HCT116 (cell line): Measurements from ENCODE around the gene ELK4. TPM values are rescaled to one million over a fixed set of nuclear protein-coding genes. Genes with fewer than 3 reads are reported as not detected.
A peak's percentile ranks its signal among the peaks of the same experiment; 100 is the strongest.

Experiments
- ATAC-seq: fragments of 200-7000 bp; cut with Tn5 transposase; 2 replicates; pipeline ENCODE4 v1.9.1; 2020; ENCODE audit warnings: mild to moderate bottlenecking, moderate library complexity
- BruUV-seq: library from RNA; stranded (reverse); fragments of 400-500 nt; replicated peaks from 2 replicates; lab custom pipeline; 2021; lab: Mats Ljungman, UMichigan
- CTCF ChIA-PET: fragments of 300-600 bp; sonication (Branson Sonifier 250); formaldehyde crosslinking; loops from one replicate; lab custom pipeline; 2021; ENCODE audit warnings: antibody characterized with exemption; lab: Charles Lee
- POLR2A ChIA-PET: fragments of 300-600, 350-600 bp; sonication (Branson Sonifier 250); formaldehyde crosslinking; loops from one replicate; lab custom pipeline; 2021; ENCODE audit warnings: antibody characterized with exemption; lab: Charles Lee
- RAD21 ChIA-PET, 2 experiments: fragments of 300-600 bp; sonication (Branson Sonifier 250); formaldehyde crosslinking; loops; one replicate each; lab custom pipeline; 2023; ENCODE audit warnings: low total read pairs in 2 of 2; ENCODE audit not compliant: uncharacterized antibody in 2 of 2, unreplicated experiment in 2 of 2, low non-redundant PET in 1 of 2; lab: Charles Lee
- DNase-seq: peaks from one replicate; pipeline ENCODE4 v3.0.0-alpha.2; 2010; ENCODE audit warnings: low read depth, low spot score
- H2AFZ ChIP-seq: fragments of 200-600 bp; shearing (Covaris generic), sonication (generic); 2 replicates; pipeline ENCODE4 v1.6.1; 2017; ENCODE audit warnings: low read depth, mixed run types, mixed read lengths, antibody characterized with exemption, low read length; ENCODE audit not compliant: poor library complexity, severe bottlenecking
- H3K27ac ChIP-seq: 2 replicates; pipeline ENCODE4 v1.5.1; 2012; ENCODE audit warnings: low read depth, low read length
- H3K27me3 ChIP-seq: fragments of 200-600 bp; sonication (generic); 2 replicates; pipeline ENCODE4 v1.6.1; 2016; ENCODE audit warnings: mixed run types, low read length, mixed read lengths; ENCODE audit not compliant: insufficient read depth
- H3K36me3 ChIP-seq, 2 experiments: fragments of 200-500 bp in 1 of 2; fragments of 200-600 bp in 1 of 2; sonication (Bioruptor generic) in 1 of 2; sonication (generic) in 1 of 2; 2 replicates each; pipeline versions ENCODE4 v1.5.1 to v1.6.1; 2014 to 2016; ENCODE audit warnings: low read length in 2 of 2, inconsistent platforms in 1 of 2, mixed read lengths in 1 of 2, mixed run types in 1 of 2; ENCODE audit not compliant: insufficient read depth in 2 of 2, control insufficient read depth in 1 of 2
- H3K4me1 ChIP-seq, 2 experiments: fragments of 200-600 bp in 1 of 2; sonication (generic) in 1 of 2; 2 replicates each; pipeline versions ENCODE4 v1.5.1 to v1.6.1; 2012 to 2017; ENCODE audit warnings: low read length in 2 of 2, inconsistent platforms in 1 of 2, mild to moderate bottlenecking in 1 of 2, mixed read lengths in 1 of 2, mixed run types in 1 of 2, moderate library complexity in 1 of 2; ENCODE audit not compliant: insufficient read depth in 2 of 2, control insufficient read depth in 1 of 2
- H3K4me2 ChIP-seq: fragments of 200-600 bp; sonication (generic); 2 replicates; pipeline ENCODE4 v1.6.1; 2017; ENCODE audit warnings: mixed run types, low read length, mixed read lengths
- H3K4me3 ChIP-seq, 2 experiments: fragments of 200-600 bp in 1 of 2; sonication (generic) in 1 of 2; replicated peaks in 1 of 2; 2 replicates each; pipeline ENCODE4 v1.5.1; 2011 to 2016; ENCODE audit warnings: low read length in 2 of 2, control low read depth in 1 of 2, low read depth in 1 of 2, mild to moderate bottlenecking in 1 of 2, mixed read lengths in 1 of 2, mixed run types in 1 of 2
- H3K79me2 ChIP-seq: fragments of 200-600 bp; sonication (generic); 2 replicates; pipeline ENCODE4 v1.6.1; 2017; ENCODE audit warnings: mild to moderate bottlenecking, mixed run types, low read length, moderate library complexity, mixed read lengths; ENCODE audit not compliant: insufficient read depth
- H3K9ac ChIP-seq: fragments of 200-600 bp; sonication (generic); 2 replicates; pipeline ENCODE4 v1.6.1; 2016; ENCODE audit warnings: low read length, mixed read lengths
- H3K9me2 ChIP-seq: fragments of 200-600 bp; sonication (generic), shearing (Covaris generic); 2 replicates; pipeline ENCODE4 v1.6.1; 2017; ENCODE audit warnings: mixed run types, mild to moderate bottlenecking, moderate library complexity; ENCODE audit not compliant: insufficient read depth
- H3K9me3 ChIP-seq, 2 experiments: fragments of 200-500 bp in 1 of 2; fragments of 200-600 bp in 1 of 2; sonication (Bioruptor generic) in 1 of 2; sonication (generic) in 1 of 2; 2 replicates each; pipeline ENCODE4 v1.6.1; 2014 to 2017; ENCODE audit warnings: low read length in 2 of 2, mixed read lengths in 2 of 2, inconsistent platforms in 1 of 2, low read depth in 1 of 2, mild to moderate bottlenecking in 1 of 2, mixed run types in 1 of 2, moderate library complexity in 1 of 2; ENCODE audit not compliant: control insufficient read depth in 1 of 2, insufficient read depth in 1 of 2
- H4K20me1 ChIP-seq: fragments of 200-600 bp; sonication (generic), shearing (Covaris generic); 2 replicates; pipeline ENCODE4 v1.6.1; 2017; ENCODE audit warnings: mixed run types, mild to moderate bottlenecking, moderate library complexity; ENCODE audit not compliant: insufficient read depth
- CBX3 ChIP-seq: IDR thresholded peaks from 2 replicates; pipeline ENCODE4 v1.6.1; 2012; ENCODE audit warnings: low read depth
- CEBPB ChIP-seq: IDR thresholded peaks from 2 replicates; pipeline ENCODE4 v1.6.1; 2012; ENCODE audit warnings: low read depth
- EGR1 ChIP-seq: IDR thresholded peaks from 2 replicates; pipeline ENCODE4 v1.6.1; 2012; ENCODE audit warnings: low read depth
- FOSL1 ChIP-seq: IDR thresholded peaks from 2 replicates; pipeline ENCODE4 v1.6.1; 2012; ENCODE audit warnings: low read depth
- JUND ChIP-seq: IDR thresholded peaks from 2 replicates; pipeline ENCODE4 v1.6.1; 2012
- POLR2A ChIP-seq: IDR thresholded peaks from 2 replicates; pipeline ENCODE4 v1.7.0; 2011; ENCODE audit warnings: borderline replicate concordance; ENCODE audit not compliant: insufficient read depth, insufficient read length; ENCODE audit errors: extremely low read depth
- RAD21 ChIP-seq: IDR thresholded peaks from 2 replicates; pipeline ENCODE4 v1.6.1; 2012; ENCODE audit warnings: low read depth, mild to moderate bottlenecking
- SRF ChIP-seq: IDR thresholded peaks from 2 replicates; pipeline ENCODE4 v1.6.1; 2012; ENCODE audit warnings: low read depth
- TCF7L2 ChIP-seq: IDR thresholded peaks from 2 replicates; pipeline ENCODE4 v1.7.0; 2011; ENCODE audit warnings: borderline replicate concordance, inconsistent platforms; ENCODE audit not compliant: insufficient read depth, insufficient read length; ENCODE audit errors: extremely low read depth
- YY1 ChIP-seq: IDR thresholded peaks from 2 replicates; pipeline ENCODE4 v1.6.1; 2011; ENCODE audit warnings: low read length, low read depth, moderate library complexity, mild to moderate bottlenecking; ENCODE audit not compliant: insufficient replicate concordance; ENCODE audit errors: extremely low read depth
- ZNF274 ChIP-seq: fragments of 200-500 bp; sonication (Bioruptor generic); IDR thresholded peaks from 2 replicates; pipeline ENCODE4 v1.6.1; 2014; ENCODE audit warnings: mild to moderate bottlenecking, low read depth, low read length, inconsistent platforms
- intact Hi-C: fragments of 100-400 bp; cut with micrococcal nuclease; formaldehyde crosslinking; loops from 2 replicates; pipeline ENCODE4 v1.10.0; 2022
- total RNA-seq: library from RNA; stranded (reverse); gene quantifications from one replicate; pipeline ENCODE4 v1.2.1, GENCODE V29; 2021; ENCODE audit not compliant: unreplicated experiment
- TF ChIP-seq, protein P1 (sequence below): IDR thresholded peaks from 2 replicates; pipeline ENCODE4 v1.6.1; 2012
- TF ChIP-seq, protein P2 (sequence below): IDR thresholded peaks from 2 replicates; pipeline ENCODE4 v1.6.1; 2012; ENCODE audit warnings: low read depth
- TF ChIP-seq, protein P3 (sequence below), 3 experiments: fragments of 200-600 bp in 1 of 3; sonication (generic) in 1 of 3; IDR thresholded peaks in 2 of 3; conservative IDR thresholded peaks in 1 of 3; 2 replicates each; pipeline ENCODE4 v1.5.1; 2012 to 2017; ENCODE audit warnings: low read depth in 2 of 3, low read length in 2 of 3, antibody characterized with exemption in 1 of 3, borderline replicate concordance in 1 of 3, control low read depth in 1 of 3, mild to moderate bottlenecking in 1 of 3, mixed read lengths in 1 of 3, mixed run types in 1 of 3, moderate library complexity in 1 of 3; ENCODE audit not compliant: insufficient read depth in 1 of 3

The ELK4 gene
- total RNA-seq, 1 experiment from 2014 or later, result 46.2 TPM

DNA sequence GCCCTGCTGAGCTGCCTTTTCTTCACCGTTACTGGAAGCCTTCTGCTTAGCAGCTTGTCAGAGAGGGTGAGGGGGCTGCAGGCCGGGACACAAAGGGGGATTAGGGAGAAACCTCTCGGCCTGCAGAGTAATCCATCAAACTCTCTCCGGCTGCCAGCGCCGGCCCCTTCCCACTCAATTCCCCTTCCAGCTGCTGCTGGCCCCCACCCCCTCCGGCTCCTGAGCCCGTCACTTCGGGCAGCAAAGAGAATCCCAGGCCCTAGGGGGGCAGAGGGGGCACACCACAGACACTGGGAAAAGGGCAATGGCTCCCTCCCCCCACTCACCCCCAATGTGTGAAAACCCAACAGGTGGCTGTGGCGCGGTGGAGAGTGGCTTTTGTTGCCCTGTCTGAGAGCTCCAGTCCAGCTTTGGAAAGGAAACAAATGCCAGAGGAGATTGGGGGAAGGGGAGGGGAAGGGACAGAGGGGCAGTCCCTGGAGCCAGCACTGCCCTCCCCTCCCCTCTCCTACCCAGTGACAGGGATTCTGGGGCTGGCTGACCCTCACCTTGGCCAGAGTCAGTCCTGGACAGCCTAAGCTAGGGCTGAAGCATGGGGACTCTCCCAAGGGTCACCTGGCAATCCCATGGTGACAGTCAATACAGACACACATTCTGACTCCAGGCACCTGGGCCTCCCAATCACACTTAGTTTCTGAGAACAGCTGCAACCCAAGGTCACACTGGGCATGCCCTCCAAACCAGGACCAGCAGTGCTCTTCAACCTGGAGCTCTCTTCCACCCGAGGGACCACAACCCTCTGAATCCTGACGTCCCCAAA lies 39.0 kb upstream of the ELK4 start:
- ChIA-PET CTCF (interaction anchor here (0.9 to 4.8 kb wide), 3 partner anchors 10 to 40 kb away, joined by 3 to 39 read pairs (median 4); partner anchors contain the start of gene SLC45A3), POLR2A (interaction anchor here (1.1 kb wide), 1 partner anchor 12 kb away, joined by 3 read pairs; no protein-coding TSS in a partner anchor), RAD21 (no interaction called here)
- 0 out of 2 replicates have a peak overlapping the region, but pooled peaks have one; percentile 17 for H3K9ac ChIP-seq
- no peaks in the 10 kb centered on the region for H3K36me3 ChIP-seq
- no peak overlapping the region for H3K4me3 ChIP-seq
- BruUV-seq, result no TSS peak
- no peaks in the 10 kb centered on the region for H3K9me3 ChIP-seq
- intact Hi-C loops, result no loop called here
- no peak overlapping the region; the same call in 1 of the 2 replicates for H3K27ac ChIP-seq
- H3K9me2 ChIP-seq, result no peaks in the 10 kb centered on the region
- no peak overlapping the region for H2AFZ ChIP-seq
- H3K79me2 ChIP-seq, result peaks cover 13% of the 10 kb centered on the region; the same call in 1 of the 2 replicates
- H3K27me3 ChIP-seq, result no peaks in the 10 kb centered on the region
- peaks cover 32 to 71% of the 10 kb centered on the region in 2 experiments for H3K4me1 ChIP-seq
- peak overlapping the region; percentile 66 for H3K4me2 ChIP-seq
- H4K20me1 ChIP-seq, result no peaks in the 10 kb centered on the region
- no peak for ATAC-seq
- DNase-seq, result no peak
- TF ChIP-seq POLR2A, result no peak
- no peak for TF ChIP-seq TCF7L2
- no peak for TF ChIP-seq FOSL1
- TF ChIP-seq, protein P1, sequence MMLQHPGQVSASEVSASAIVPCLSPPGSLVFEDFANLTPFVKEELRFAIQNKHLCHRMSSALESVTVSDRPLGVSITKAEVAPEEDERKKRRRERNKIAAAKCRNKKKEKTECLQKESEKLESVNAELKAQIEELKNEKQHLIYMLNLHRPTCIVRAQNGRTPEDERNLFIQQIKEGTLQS, result no peak
- no peak for TF ChIP-seq ZNF274

DNA sequence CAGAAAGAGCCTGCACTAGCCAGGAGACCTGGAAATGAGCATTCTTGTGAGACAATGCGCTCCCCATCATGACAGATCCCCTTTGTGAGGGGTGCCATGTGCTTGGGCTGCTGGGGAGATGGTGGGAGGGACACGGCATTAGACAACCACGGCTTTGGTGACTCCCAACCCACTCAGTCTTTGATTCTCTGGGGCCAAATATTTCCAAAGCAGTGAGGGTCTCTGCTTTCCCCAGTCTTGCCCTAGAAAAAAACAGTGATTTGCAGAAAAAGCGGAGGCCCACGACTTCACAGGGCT lies 38.3 kb upstream of the ELK4 start:
- Histone ChIP-seq H3K36me3 (no peaks in the 10 kb centered on the region), H3K4me1 (peaks cover 39 to 78% of the 10 kb centered on the region in 2 experiments), H3K4me3 (no peak overlapping the region), H3K9me3 (no peaks in the 10 kb centered on the region), H3K27me3 (no peaks in the 10 kb centered on the region), H3K79me2 (peaks cover 13% of the 10 kb centered on the region; the same call in 1 of the 2 replicates), H3K27ac (no peak overlapping the region), H4K20me1 (no peaks in the 10 kb centered on the region), H3K9me2 (no peaks in the 10 kb centered on the region), H3K4me2 (peak overlapping the region; percentile 46), H3K9ac (no peak overlapping the region), H2AFZ (no peak overlapping the region)
- RAD21 ChIA-PET, result no interaction called here
- CTCF ChIA-PET, result interaction anchor here (4.8 kb wide), 1 partner anchor 11 kb away, joined by 39 read pairs; no protein-coding TSS in a partner anchor
- intact Hi-C loops, result no loop called here
- POLR2A ChIA-PET, result no interaction called here
- no TSS peak for BruUV-seq
- no peak for ATAC-seq
- DNase-seq, result no peak
- TF ChIP-seq YY1 (no peak), TCF7L2 (no peak), SRF (no peak), CEBPB (no peak), EGR1 (no peak), FOSL1 (no peak), JUND (no peak), RAD21 (no peak), CBX3 (no peak)
- TF ChIP-seq, protein P2, sequence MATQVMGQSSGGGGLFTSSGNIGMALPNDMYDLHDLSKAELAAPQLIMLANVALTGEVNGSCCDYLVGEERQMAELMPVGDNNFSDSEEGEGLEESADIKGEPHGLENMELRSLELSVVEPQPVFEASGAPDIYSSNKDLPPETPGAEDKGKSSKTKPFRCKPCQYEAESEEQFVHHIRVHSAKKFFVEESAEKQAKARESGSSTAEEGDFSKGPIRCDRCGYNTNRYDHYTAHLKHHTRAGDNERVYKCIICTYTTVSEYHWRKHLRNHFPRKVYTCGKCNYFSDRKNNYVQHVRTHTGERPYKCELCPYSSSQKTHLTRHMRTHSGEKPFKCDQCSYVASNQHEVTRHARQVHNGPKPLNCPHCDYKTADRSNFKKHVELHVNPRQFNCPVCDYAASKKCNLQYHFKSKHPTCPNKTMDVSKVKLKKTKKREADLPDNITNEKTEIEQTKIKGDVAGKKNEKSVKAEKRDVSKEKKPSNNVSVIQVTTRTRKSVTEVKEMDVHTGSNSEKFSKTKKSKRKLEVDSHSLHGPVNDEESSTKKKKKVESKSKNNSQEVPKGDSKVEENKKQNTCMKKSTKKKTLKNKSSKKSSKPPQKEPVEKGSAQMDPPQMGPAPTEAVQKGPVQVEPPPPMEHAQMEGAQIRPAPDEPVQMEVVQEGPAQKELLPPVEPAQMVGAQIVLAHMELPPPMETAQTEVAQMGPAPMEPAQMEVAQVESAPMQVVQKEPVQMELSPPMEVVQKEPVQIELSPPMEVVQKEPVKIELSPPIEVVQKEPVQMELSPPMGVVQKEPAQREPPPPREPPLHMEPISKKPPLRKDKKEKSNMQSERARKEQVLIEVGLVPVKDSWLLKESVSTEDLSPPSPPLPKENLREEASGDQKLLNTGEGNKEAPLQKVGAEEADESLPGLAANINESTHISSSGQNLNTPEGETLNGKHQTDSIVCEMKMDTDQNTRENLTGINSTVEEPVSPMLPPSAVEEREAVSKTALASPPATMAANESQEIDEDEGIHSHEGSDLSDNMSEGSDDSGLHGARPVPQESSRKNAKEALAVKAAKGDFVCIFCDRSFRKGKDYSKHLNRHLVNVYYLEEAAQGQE, result no peak
- TF ChIP-seq, protein P3, sequence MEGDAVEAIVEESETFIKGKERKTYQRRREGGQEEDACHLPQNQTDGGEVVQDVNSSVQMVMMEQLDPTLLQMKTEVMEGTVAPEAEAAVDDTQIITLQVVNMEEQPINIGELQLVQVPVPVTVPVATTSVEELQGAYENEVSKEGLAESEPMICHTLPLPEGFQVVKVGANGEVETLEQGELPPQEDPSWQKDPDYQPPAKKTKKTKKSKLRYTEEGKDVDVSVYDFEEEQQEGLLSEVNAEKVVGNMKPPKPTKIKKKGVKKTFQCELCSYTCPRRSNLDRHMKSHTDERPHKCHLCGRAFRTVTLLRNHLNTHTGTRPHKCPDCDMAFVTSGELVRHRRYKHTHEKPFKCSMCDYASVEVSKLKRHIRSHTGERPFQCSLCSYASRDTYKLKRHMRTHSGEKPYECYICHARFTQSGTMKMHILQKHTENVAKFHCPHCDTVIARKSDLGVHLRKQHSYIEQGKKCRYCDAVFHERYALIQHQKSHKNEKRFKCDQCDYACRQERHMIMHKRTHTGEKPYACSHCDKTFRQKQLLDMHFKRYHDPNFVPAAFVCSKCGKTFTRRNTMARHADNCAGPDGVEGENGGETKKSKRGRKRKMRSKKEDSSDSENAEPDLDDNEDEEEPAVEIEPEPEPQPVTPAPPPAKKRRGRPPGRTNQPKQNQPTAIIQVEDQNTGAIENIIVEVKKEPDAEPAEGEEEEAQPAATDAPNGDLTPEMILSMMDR (IDR thresholded peaks at IDR 0.05 in 2 of 3, conservative IDR thresholded peaks at IDR 0.05 in 1 of 3; ENCODE audit: borderline replicate concordance in 1 of 3, insufficient read depth in 1 of 3, low read depth in 2 of 3, low read length in 2 of 3), result no peak
